H1 (cell line): ENCODE results near the gene PRRC2A. TPM values are rescaled to one million over a fixed set of nuclear protein-coding genes. Genes with fewer than 3 reads are reported as not detected.

Experiments
- CTCF ChIA-PET: fragments of 300-600 bp; sonication (Branson Sonifier 250); formaldehyde crosslinking; loops from one replicate; lab custom pipeline; 2021; ENCODE audit not compliant: partially characterized antibody; lab: Charles Lee
- POLR2A ChIA-PET: fragments of 300-600 bp; sonication (Branson Sonifier 250); formaldehyde crosslinking; loops from one replicate; lab custom pipeline; 2021; ENCODE audit warnings: inconsistent platforms; ENCODE audit not compliant: partially characterized antibody; lab: Charles Lee
- DNase-seq, 2 experiments: peaks; one replicate each; pipeline versions ENCODE4 v3.0.0 to v3.0.0-alpha.2; 2010 to 2022; ENCODE audit warnings: low spot score in 2 of 2, low read depth in 1 of 2, mixed read lengths in 1 of 2
- FAIRE-seq: peaks from 2 replicates; lab custom pipeline; 2011; peaks lifted over from hg19 to GRCh38; lab: Jason Lieb, UNC
- H2AFZ ChIP-seq: 2 replicates; pipeline ENCODE4 v1.8.1; 2012; ENCODE audit warnings: low read length, inconsistent platforms
- H2AK5ac ChIP-seq: 2 replicates; pipeline ENCODE4 v1.6.1; 2013; ENCODE audit warnings: low read depth, low read length
- H2BK120ac ChIP-seq: replicated peaks from 2 replicates; pipeline ENCODE3; 2013; ENCODE audit warnings: low read depth, low read length, inconsistent platforms
- H2BK12ac ChIP-seq: 2 replicates; pipeline ENCODE4 v1.6.1; 2013; ENCODE audit warnings: low read depth, low read length
- H2BK15ac ChIP-seq: 2 replicates; pipeline ENCODE4 v1.6.1; 2013; ENCODE audit warnings: low read length
- H2BK20ac ChIP-seq: 2 replicates; pipeline ENCODE4 v1.6.1; 2013; ENCODE audit warnings: low read length
- H2BK5ac ChIP-seq: 2 replicates; pipeline ENCODE4 v1.6.1; 2013; ENCODE audit warnings: low read depth, low read length
- H3K14ac ChIP-seq: 2 replicates; pipeline ENCODE4 v1.6.1; 2013; ENCODE audit warnings: inconsistent platforms; ENCODE audit not compliant: insufficient read length
- H3K18ac ChIP-seq: 2 replicates; pipeline ENCODE4 v1.6.1; 2013; ENCODE audit warnings: low read length; ENCODE audit errors: extremely low read depth
- H3K23ac ChIP-seq: 2 replicates; pipeline ENCODE4 v1.6.1; 2013; ENCODE audit warnings: inconsistent platforms; ENCODE audit not compliant: insufficient read length
- H3K23me2 ChIP-seq: 2 replicates; pipeline ENCODE4 v1.6.1; 2013; ENCODE audit warnings: low read depth, low read length
- H3K27ac ChIP-seq: 2 replicates; pipeline ENCODE4 v1.6.1; 2011; ENCODE audit warnings: low read depth, low read length, inconsistent platforms
- H3K27me3 ChIP-seq, 4 experiments: replicated peaks in 1 of 4; 1 replicate in 1 of 4; 2 replicates in 3 of 4; pipeline versions ENCODE4 v1.6.1 to v1.8.1; 2011 to 2013; ENCODE audit warnings: low read length in 3 of 4, mild to moderate bottlenecking in 3 of 4, inconsistent platforms in 2 of 4, mixed read lengths in 2 of 4, moderate library complexity in 1 of 4; ENCODE audit not compliant: control insufficient read depth in 3 of 4, insufficient read depth in 3 of 4; ENCODE audit errors: extremely low read depth in 1 of 4
- H3K36me3 ChIP-seq, 4 experiments: 2 replicates each; pipeline versions ENCODE4 v1.6.1 to v1.8.1; 2011 to 2013; ENCODE audit warnings: mild to moderate bottlenecking in 4 of 4, low read length in 3 of 4, moderate library complexity in 2 of 4, control low read depth in 1 of 4, inconsistent platforms in 1 of 4; ENCODE audit not compliant: insufficient read depth in 4 of 4, control insufficient read depth in 2 of 4
- H3K4ac ChIP-seq: replicated peaks from 2 replicates; pipeline ENCODE3; 2013; ENCODE audit warnings: low read length, low read depth, mixed read lengths, inconsistent platforms; ENCODE audit not compliant: insufficient read length
- H3K4me1 ChIP-seq, 4 experiments: replicated peaks in 1 of 4; 1 replicate in 1 of 4; 2 replicates in 3 of 4; pipeline versions ENCODE4 v1.6.1 to v1.8.1; 2011 to 2013; ENCODE audit warnings: low read length in 3 of 4, inconsistent platforms in 2 of 4, mixed read lengths in 1 of 4; ENCODE audit not compliant: insufficient read depth in 4 of 4, control insufficient read depth in 3 of 4
- H3K4me2 ChIP-seq, 2 experiments: 2 replicates each; pipeline versions ENCODE4 v1.6.1 to v1.8.1; 2011 to 2013; ENCODE audit warnings: low read depth in 2 of 2, low read length in 2 of 2, control low read depth in 1 of 2, inconsistent platforms in 1 of 2, mild to moderate bottlenecking in 1 of 2; ENCODE audit not compliant: insufficient read depth in 1 of 2
- H3K4me3 ChIP-seq, 4 experiments: fragments of 200-600, 300-600 bp in 1 of 4; sonication (generic), shearing (Covaris generic), sonication (Bioruptor Twin) in 1 of 4; 2 replicates each; pipeline versions ENCODE4 v1.5.1 to v1.8.1; 2011 to 2016; ENCODE audit warnings: low read length in 4 of 4, low read depth in 3 of 4, control low read depth in 2 of 4, inconsistent platforms in 2 of 4, mild to moderate bottlenecking in 2 of 4, mixed read lengths in 1 of 4, moderate library complexity in 1 of 4; ENCODE audit not compliant: insufficient read depth in 2 of 4; ENCODE audit errors: extremely low read depth in 1 of 4
- H3K56ac ChIP-seq: replicated peaks from 2 replicates; pipeline ENCODE3; 2013; ENCODE audit warnings: low read depth, mild to moderate bottlenecking, mixed read lengths, low read length, inconsistent platforms; ENCODE audit not compliant: insufficient read length
- H3K79me1 ChIP-seq: 2 replicates; pipeline ENCODE4 v1.6.1; 2013; ENCODE audit warnings: low read depth, low read length, control low read depth
- H3K79me2 ChIP-seq, 2 experiments: 2 replicates each; pipeline versions ENCODE4 v1.6.1 to v1.8.1; 2012 to 2013; ENCODE audit warnings: low read length in 2 of 2, mild to moderate bottlenecking in 2 of 2, inconsistent platforms in 1 of 2; ENCODE audit not compliant: insufficient read depth in 2 of 2, control insufficient read depth in 1 of 2
- H3K9ac ChIP-seq, 4 experiments: replicated peaks in 1 of 4; 1 replicate in 1 of 4; 2 replicates in 3 of 4; pipeline versions ENCODE4 v1.6.1 to v1.8.1; 2011 to 2013; ENCODE audit warnings: low read depth in 3 of 4, low read length in 3 of 4, control low read depth in 2 of 4, mild to moderate bottlenecking in 2 of 4, moderate library complexity in 2 of 4, inconsistent platforms in 1 of 4; ENCODE audit errors: extremely low read depth in 1 of 4
- H3K9me3 ChIP-seq, 2 experiments: 2 replicates each; pipeline versions ENCODE4 v1.6.1 to v1.8.1; 2012 to 2013; ENCODE audit warnings: mild to moderate bottlenecking in 2 of 2, moderate library complexity in 2 of 2, control low read depth in 1 of 2, inconsistent platforms in 1 of 2, low read depth in 1 of 2, low read length in 1 of 2, mixed read lengths in 1 of 2; ENCODE audit not compliant: insufficient read depth in 2 of 2
- H4K20me1 ChIP-seq, 2 experiments: replicated peaks in 1 of 2; 2 replicates each; pipeline versions ENCODE3 to v1.8.1; 2011 to 2013; ENCODE audit warnings: inconsistent platforms in 2 of 2, low read length in 2 of 2, mild to moderate bottlenecking in 1 of 2; ENCODE audit not compliant: insufficient read depth in 2 of 2, control insufficient read depth in 1 of 2
- H4K5ac ChIP-seq: 2 replicates; pipeline ENCODE4 v1.6.1; 2013; ENCODE audit warnings: low read length, low read depth, mixed read lengths, inconsistent platforms; ENCODE audit not compliant: insufficient read length
- H4K8ac ChIP-seq: 2 replicates; pipeline ENCODE4 v1.8.0; 2013; ENCODE audit warnings: mild to moderate bottlenecking, moderate library complexity, low read length, inconsistent platforms; ENCODE audit not compliant: insufficient read depth; ENCODE audit errors: extremely low read depth
- H4K91ac ChIP-seq: replicated peaks from 2 replicates; pipeline ENCODE3; 2013; ENCODE audit warnings: low read length, mixed read lengths, inconsistent platforms; ENCODE audit not compliant: insufficient read length
- BACH1 ChIP-seq: IDR thresholded peaks from 2 replicates; pipeline ENCODE4 v1.6.1; 2012; ENCODE audit warnings: low read length, improper control_type of control experiment
- KDM5A ChIP-seq: fragments of 200-600 bp; IDR thresholded peaks from 2 replicates; pipeline ENCODE4 v1.7.1; 2012; ENCODE audit warnings: mild to moderate bottlenecking, low read length, inconsistent platforms, mixed read lengths
- POLR2A ChIP-seq, 2 experiments: IDR thresholded peaks; 1 replicate in 1 of 2; 2 replicates in 1 of 2; pipeline ENCODE4 v1.6.1; 2011; ENCODE audit warnings: low read depth in 2 of 2, low read length in 2 of 2, mild to moderate bottlenecking in 2 of 2; ENCODE audit errors: control extremely low read depth in 1 of 2
- TAF1 ChIP-seq: IDR thresholded peaks from 2 replicates; pipeline ENCODE4 v1.6.1; 2011; ENCODE audit warnings: mild to moderate bottlenecking, low read depth, low read length
- WGBS, 2 experiments: shearing (Covaris generic) in 1 of 2; methylation state at CpG; one replicate each; pipeline versions ENCODE4 v1.1.6 to v1.1.7; 2013 to 2015; ENCODE audit warnings: low lambda C conversion rate in 2 of 2, mixed read lengths in 2 of 2, inconsistent platforms in 1 of 2, low coverage in 1 of 2, missing lambda C conversion rate in 1 of 2; ENCODE audit not compliant: insufficient replicate concordance in 2 of 2, insufficient coverage in 1 of 2, insufficient read length in 1 of 2; ENCODE audit errors: extremely low coverage in 1 of 2, missing lambda C conversion rate in 1 of 2; 5-methylcytosine and 5-hydroxymethylcytosine counted together
- polyA plus RNA-seq, 7 experiments: library from polyadenylated mRNA; depleted of rRNA in 3 of 7; stranded (reverse) in 5 of 7; unstranded in 2 of 7; fragments of >200 nt in 5 of 7; fragments of 200-250 nt in 2 of 7; gene quantifications; 1 replicate in 5 of 7; 2 replicates in 1 of 7; 4 replicates in 1 of 7; pipeline versions ENCODE4 v1.2.1 to v1.2.3, GENCODE V29; 2011 to 2013; ENCODE audit warnings: missing spikeins in 2 of 7, mixed read lengths in 2 of 7
- total RNA-seq: library from RNA; stranded (reverse); fragmentation: NEBNext Ultra II Directional; extraction: Animal tissue kit (Norgen Biotek cat#: 25700); gene quantifications from 2 replicates; pipeline ENCODE4 v1.2.1, GENCODE V29; 2021

The PRRC2A gene
- total and polyA plus RNA-seq, 2 of the 8 experiments (the other 6 are each of a cell fraction or from before 2014, with no cell fraction given): 118 to 300 TPM

DNA sequence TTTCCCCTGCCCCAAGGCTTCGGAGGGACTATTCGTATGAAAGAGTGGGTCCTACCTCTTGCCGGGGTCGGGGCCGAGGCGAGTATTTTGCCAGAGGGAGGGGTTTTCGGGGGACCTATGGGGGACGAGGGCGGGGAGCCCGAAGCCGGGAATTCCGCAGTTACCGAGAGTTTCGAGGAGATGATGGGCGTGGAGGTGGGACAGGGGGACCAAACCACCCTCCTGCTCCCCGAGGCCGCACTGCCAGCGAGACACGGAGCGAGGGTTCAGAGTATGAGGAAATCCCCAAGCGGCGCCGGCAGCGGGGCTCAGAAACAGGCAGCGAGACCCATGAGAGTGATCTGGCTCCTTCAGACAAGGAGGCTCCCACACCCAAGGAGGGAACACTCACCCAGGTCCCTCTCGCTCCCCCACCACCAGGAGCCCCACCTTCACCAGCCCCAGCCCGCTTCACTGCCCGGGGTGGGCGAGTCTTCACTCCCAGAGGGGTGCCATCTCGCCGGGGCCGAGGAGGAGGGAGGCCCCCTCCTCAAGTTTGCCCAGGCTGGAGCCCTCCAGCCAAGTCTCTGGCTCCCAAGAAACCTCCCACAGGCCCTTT lies 11.3 kb downstream of the PRRC2A start:
- Histone ChIP-seq H3K23ac (no peak overlapping the region), H3K79me1 (peaks cover 13% of the 10 kb centered on the region; the same call in 1 of the 2 replicates), H2BK20ac (no peak overlapping the region), H3K27me3 (no peaks in the 10 kb centered on the region), H3K4ac (no peak overlapping the region), H3K4me2 (no peak overlapping the region), H4K20me1 (peaks cover 16 to 20% of the 10 kb centered on the region in 2 experiments), H3K9me3 (no peaks in the 10 kb centered on the region), H2BK15ac (no peak overlapping the region), H3K18ac (no peak overlapping the region), H4K5ac (no peak overlapping the region), H4K91ac (no peak overlapping the region), H2BK12ac (no peak overlapping the region), H3K56ac (no peak overlapping the region), H3K36me3 (peaks cover 82 to 100% (median 97%) of the 10 kb centered on the region in 4 experiments), H3K14ac (no peak overlapping the region), H3K27ac (no peak overlapping the region), H2AFZ (no peak overlapping the region), H3K4me1 (no peaks in the 10 kb centered on the region), H3K9ac (no peak overlapping the region), H4K8ac (no peak overlapping the region), H3K23me2 (no peaks in the 10 kb centered on the region), H2BK5ac (no peak overlapping the region), H2AK5ac (no peak overlapping the region), H3K4me3 (no peak overlapping the region), H2BK120ac (no peak overlapping the region), H3K79me2 (no peaks in the 10 kb centered on the region; a peak in 1 of 4 replicates)
- CTCF ChIA-PET: no interaction called here
- POLR2A ChIA-PET: interaction anchor here (0.8 to 34.9 kb wide), 4 partner anchors 6 to 29 kb away, joined by 3 to 883 read pairs (median 648); partner anchors contain the start of genes AIF1, APOM, BAG6 and C6orf47
- DNase-seq: no peak
- FAIRE-seq: no peak
- TF ChIP-seq POLR2A (IDR thresholded peaks at IDR 0.05; ENCODE audit: control extremely low read depth in 1 of 2, low read depth in 2 of 2, low read length in 2 of 2) (peak in 1 of 2 experiments; percentile 5; a peak in 1 of 3 replicates), TAF1 (no peak), KDM5A (no peak), BACH1 (no peak)
- 93% methylated on average over 18 of the region's 32 CpGs; no CpG with 5 or more reads in 1 of the 2 experiments for WGBS, 2 experiments
